ENCODE data around the gene BCL11A.

- TF ChIP-seq CTCF (CRISPR knock-in tag; IDR thresholded peaks at IDR 0.05) (no peak), ZNF790 (CRISPR knock-in tag; IDR thresholded peaks at IDR 0.05; ENCODE audit: borderline replicate concordance) (no peak), ZNF687 (CRISPR knock-in tag; IDR thresholded peaks at IDR 0.05) (no peak; the same call in 1 of the 2 replicates), ZNF121 (CRISPR knock-in tag; IDR thresholded peaks at IDR 0.05) (no peak)
These were observed 53.7 kb downstream of the BCL11A start for GRCh38 chr2:60499651-60500265.

Measured in HepG2 (cell line).